ENCODE results near the gene CENPP. TPM values are rescaled to one million over a fixed set of nuclear protein-coding genes. Genes with fewer than 3 reads are reported as not detected.

CENPP gene
- 1 to 10 TPM; 2.2 to 3.6 TPM for polyA plus RNA-seq

DNA sequence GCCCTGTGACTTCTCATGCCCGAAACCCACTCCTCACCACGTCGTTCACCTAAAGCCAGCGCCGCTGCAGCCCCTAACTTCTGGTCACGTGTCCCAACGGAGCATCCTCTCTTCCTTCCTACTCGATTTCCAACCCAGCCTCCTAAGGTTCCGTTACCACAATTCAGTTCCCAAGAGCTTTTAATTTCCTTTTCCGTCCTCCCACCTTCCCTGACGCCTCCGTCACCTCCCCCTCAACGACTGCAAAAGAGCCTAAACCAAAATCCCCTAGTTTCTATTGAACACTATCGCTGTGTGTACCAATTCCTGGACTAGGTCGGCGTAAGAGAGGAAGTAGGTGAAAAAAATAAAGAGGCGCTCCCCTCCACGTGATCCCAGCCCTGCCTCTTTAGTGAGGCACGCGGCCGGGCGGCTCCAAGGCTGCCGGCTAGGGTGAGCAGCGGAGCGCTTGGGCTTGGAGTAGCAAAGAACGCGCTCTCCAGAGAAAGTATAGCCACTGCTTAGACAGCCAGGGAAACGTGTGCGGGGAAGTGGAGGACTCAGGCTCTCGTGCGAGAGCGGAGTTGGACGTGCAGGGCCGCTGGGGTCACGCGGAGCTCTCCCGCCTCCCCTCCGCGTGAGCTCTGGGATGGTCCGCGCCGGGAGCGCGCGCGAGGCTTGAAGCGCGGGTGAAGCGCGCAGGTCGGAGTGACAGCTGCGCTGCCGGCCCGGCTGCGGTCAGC is at the start of gene CENPP, which contains the start of gene NOL8:
Gene CENPP (plus strand): TSS at position 685 of the 722 bp plus-strand sequence.
Gene NOL8 (minus strand): TSS at position 82 of the 722 bp plus-strand sequence. CDS start 1,189 bp downstream, outside the sequence.
- H3K27me3 ChIP-seq (ENCODE audit: control insufficient read depth in 1 of 2, insufficient read depth in 2 of 2, low read length in 2 of 2) = no peaks in the 10 kb centered on the region
- 0% methylated on average over 55 of the region's 55 CpGs for WGBS, 2 donors
- peaks cover 0 to 3% of the 10 kb centered on the region in 2 donors for H3K36me3 ChIP-seq (ENCODE audit: control insufficient read depth in 2 of 2, insufficient read depth in 2 of 2, low read length in 1 of 2)
- H3K9me3 ChIP-seq (ENCODE audit: control insufficient read depth in 2 of 2, insufficient read depth in 1 of 2, low read depth in 1 of 2, low read length in 1 of 2) = no peaks in the 10 kb centered on the region
- peak within 1 kb of the TSS; percentile 97 for H3K27ac ChIP-seq (ENCODE audit: low read depth in 2 of 2, low read length in 1 of 2)
- peak within 1 kb of the TSS; percentile 85 to 95 for H3K4me3 ChIP-seq (ENCODE audit: low read depth in 1 of 2, low read length in 2 of 2)
- peaks cover 0 to 3% of the 10 kb centered on the region in 2 donors for H3K4me1 ChIP-seq (ENCODE audit: control insufficient read depth in 2 of 2, insufficient read depth in 2 of 2, low read length in 1 of 2)

DNA sequence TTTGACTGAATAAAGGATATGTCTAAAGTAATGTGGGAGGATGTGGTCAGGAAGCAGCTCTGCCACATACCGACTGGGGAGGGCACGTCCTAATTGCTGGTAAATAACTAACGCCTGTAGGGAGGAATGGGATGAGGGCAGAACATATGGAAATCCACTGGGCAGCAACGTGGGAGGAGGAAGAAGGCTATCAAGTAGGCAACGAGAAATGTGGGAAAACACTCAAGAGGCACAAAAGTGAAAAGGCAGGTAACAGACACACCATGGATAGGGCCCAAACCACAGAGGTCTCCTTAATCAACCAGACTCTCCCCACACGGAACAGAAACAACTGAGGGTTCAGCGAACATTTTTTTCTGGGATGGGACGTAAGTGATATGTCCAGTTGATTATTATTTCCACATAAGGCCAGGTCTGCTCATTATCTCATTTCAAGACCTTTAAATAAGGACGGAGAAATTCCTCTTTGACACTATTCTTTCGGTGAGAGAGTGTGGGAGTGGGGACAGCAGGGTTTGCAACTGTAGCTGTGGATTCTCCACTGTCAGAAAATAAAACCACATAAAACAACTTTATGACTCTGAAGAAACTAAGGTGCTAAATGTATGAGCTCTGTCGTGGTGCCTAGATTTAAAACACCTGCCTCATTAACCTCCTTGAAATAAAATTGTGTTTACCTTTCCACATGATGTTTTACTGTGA is 49.3 kb upstream of the CENPP start:
- Histone ChIP-seq H3K9me3 (ENCODE audit: control insufficient read depth in 2 of 2, insufficient read depth in 1 of 2, low read depth in 1 of 2, low read length in 1 of 2) (no peaks in the 10 kb centered on the region), H3K4me3 (ENCODE audit: low read depth in 1 of 2, low read length in 2 of 2) (no peak overlapping the region), H3K36me3 (ENCODE audit: control insufficient read depth in 2 of 2, insufficient read depth in 2 of 2, low read length in 1 of 2) (peaks cover 17 to 28% of the 10 kb centered on the region in 2 donors), H3K27ac (ENCODE audit: low read depth in 2 of 2, low read length in 1 of 2) (no peak overlapping the region), H3K27me3 (ENCODE audit: control insufficient read depth in 1 of 2, insufficient read depth in 2 of 2, low read length in 2 of 2) (no peaks in the 10 kb centered on the region), H3K4me1 (ENCODE audit: control insufficient read depth in 2 of 2, insufficient read depth in 2 of 2, low read length in 1 of 2) (no peaks in the 10 kb centered on the region)
- WGBS, 2 donors = 68 to 73% methylated on average over 11 of the region's 11 CpGs

DNA sequence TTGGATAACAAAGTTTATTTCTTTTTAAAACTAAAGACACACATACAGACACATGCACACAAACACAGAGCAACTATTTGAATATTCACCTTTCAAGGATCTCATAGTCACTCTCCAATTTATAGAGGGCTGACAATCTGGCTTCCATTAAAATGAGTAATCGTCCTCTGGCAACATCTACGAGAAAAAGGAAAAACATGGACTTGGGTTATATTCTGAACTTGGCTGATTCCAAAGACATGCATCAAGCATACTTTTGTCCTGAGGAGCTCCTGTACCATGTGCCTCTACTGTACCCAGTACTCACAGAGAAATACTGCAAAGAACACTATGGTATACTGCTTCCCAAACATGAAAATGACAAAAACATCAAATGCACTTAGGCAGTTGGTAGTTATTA is 47.6 kb upstream of the CENPP start:
- Histone ChIP-seq H3K9me3 (ENCODE audit: control insufficient read depth in 2 of 2, insufficient read depth in 1 of 2, low read depth in 1 of 2, low read length in 1 of 2) (no peaks in the 10 kb centered on the region), H3K27me3 (ENCODE audit: control insufficient read depth in 1 of 2, insufficient read depth in 2 of 2, low read length in 2 of 2) (no peaks in the 10 kb centered on the region), H3K27ac (ENCODE audit: low read depth in 2 of 2, low read length in 1 of 2) (no peak overlapping the region), H3K4me3 (ENCODE audit: low read depth in 1 of 2, low read length in 2 of 2) (no peak overlapping the region), H3K4me1 (ENCODE audit: control insufficient read depth in 2 of 2, insufficient read depth in 2 of 2, low read length in 1 of 2) (no peaks in the 10 kb centered on the region), H3K36me3 (ENCODE audit: control insufficient read depth in 2 of 2, insufficient read depth in 2 of 2, low read length in 1 of 2) (peaks cover 17 to 20% of the 10 kb centered on the region in 2 donors)
- WGBS, 2 donors = 72 to 77% methylated on average over 2 of the region's 2 CpGs

DNA sequence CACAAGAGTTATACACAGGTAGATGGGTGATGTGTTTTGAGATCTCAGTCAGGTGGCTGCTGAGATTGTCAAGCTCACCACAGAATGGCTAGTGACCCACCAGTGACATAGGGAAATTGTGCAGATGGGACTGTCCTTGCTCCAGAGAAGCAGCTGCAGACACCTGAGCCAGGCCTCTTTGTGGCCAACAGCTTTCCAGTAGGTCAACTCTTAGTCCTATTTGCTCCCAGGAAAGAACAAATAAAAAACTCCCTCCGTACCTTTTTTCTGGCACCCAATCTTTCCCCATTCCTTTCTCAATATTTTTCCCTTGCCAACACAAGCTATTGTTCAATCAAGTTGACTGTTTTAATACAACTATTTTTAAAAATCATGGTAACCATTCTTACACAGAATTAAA is 46.5 kb upstream of the CENPP start:
- Histone ChIP-seq H3K9me3 (ENCODE audit: control insufficient read depth in 2 of 2, insufficient read depth in 1 of 2, low read depth in 1 of 2, low read length in 1 of 2) (no peaks in the 10 kb centered on the region), H3K27me3 (ENCODE audit: control insufficient read depth in 1 of 2, insufficient read depth in 2 of 2, low read length in 2 of 2) (no peaks in the 10 kb centered on the region), H3K36me3 (ENCODE audit: control insufficient read depth in 2 of 2, insufficient read depth in 2 of 2, low read length in 1 of 2) (peaks cover 15 to 16% of the 10 kb centered on the region in 2 donors), H3K4me3 (ENCODE audit: low read depth in 1 of 2, low read length in 2 of 2) (no peak overlapping the region), H3K27ac (ENCODE audit: low read depth in 2 of 2, low read length in 1 of 2) (no peak overlapping the region), H3K4me1 (ENCODE audit: control insufficient read depth in 2 of 2, insufficient read depth in 2 of 2, low read length in 1 of 2) (no peaks in the 10 kb centered on the region)
- 85 to 97% methylated on average over 1 of the region's 1 CpG for WGBS, 2 donors

DNA sequence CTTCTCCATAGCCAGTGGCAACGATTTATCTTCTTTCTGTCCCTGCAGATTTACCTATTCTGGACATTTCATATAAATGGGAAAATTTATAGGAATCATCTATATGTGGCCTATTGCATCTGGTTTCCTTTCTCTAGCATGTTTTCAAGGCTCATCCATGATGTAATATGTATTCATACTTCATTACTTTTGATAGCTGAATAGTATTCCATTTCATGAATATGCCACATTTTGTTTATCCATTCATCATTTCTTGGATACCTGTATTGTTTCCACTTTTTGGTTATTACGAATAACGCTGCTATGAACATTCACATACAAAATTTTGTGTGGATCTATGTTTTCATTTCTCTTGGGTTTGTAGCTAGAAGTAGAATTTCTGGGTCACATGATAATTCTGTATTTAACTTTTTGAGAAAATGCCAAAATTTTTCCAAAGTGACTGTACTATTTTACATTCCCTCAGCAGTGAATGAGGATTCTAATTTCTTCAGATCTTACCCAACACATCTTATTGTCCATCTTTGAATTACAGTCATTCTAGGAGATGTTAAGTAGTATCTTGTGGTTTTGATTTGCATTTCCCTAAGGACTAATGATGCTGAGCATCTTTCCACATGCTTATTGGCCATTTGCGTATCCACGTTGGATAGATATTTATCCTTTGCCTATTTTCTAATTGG is 35.9 kb upstream of the CENPP start:
- Histone ChIP-seq H3K4me3 (ENCODE audit: low read depth in 1 of 2, low read length in 2 of 2) (no peak overlapping the region), H3K9me3 (ENCODE audit: control insufficient read depth in 2 of 2, insufficient read depth in 1 of 2, low read depth in 1 of 2, low read length in 1 of 2) (no peaks in the 10 kb centered on the region), H3K4me1 (ENCODE audit: control insufficient read depth in 2 of 2, insufficient read depth in 2 of 2, low read length in 1 of 2) (peaks cover 3 to 8% of the 10 kb centered on the region in 2 donors), H3K27ac (ENCODE audit: low read depth in 2 of 2, low read length in 1 of 2) (no peak overlapping the region), H3K36me3 (ENCODE audit: control insufficient read depth in 2 of 2, insufficient read depth in 2 of 2, low read length in 1 of 2) (no peaks in the 10 kb centered on the region), H3K27me3 (ENCODE audit: control insufficient read depth in 1 of 2, insufficient read depth in 2 of 2, low read length in 2 of 2) (no peaks in the 10 kb centered on the region)
- 87 to 96% methylated on average over 5 of the region's 5 CpGs for WGBS, 2 donors

DNA sequence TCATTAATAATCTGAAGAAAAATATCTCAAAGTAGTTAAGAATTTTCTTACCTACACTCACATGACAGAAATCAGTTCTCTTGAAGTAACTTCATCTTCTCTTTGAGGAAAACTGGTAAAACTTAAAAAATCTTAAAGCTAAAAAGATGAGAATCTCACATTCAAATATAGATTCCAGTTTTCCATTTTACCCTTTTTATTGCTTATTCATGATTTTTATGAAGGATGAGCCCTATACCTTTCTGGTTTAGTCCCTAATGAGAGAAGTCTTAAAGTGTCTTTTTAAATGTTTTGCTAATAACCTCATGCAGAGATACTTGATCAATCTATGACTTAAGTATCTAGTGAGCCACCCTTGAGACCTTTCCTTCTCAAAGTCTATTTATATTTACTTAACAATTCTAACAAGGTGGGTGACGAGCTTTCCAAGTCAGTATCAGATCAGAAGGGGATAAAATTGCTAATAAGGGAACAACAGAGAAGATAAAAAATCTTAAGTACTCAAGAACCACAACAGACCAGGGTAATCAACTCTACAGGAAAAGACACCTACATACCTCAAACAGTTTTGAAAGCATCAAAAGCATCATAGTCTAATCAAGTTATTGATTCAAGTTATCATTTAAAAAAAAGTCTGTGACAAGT is 34.8 kb upstream of the CENPP start:
- WGBS, 2 donors = 68 to 80% methylated on average over 1 of the region's 1 CpG
- no peak overlapping the region for H3K27ac ChIP-seq (ENCODE audit: low read depth in 2 of 2, low read length in 1 of 2)
- no peaks in the 10 kb centered on the region for H3K36me3 ChIP-seq (ENCODE audit: control insufficient read depth in 2 of 2, insufficient read depth in 2 of 2, low read length in 1 of 2)
- no peak overlapping the region for H3K4me3 ChIP-seq (ENCODE audit: low read depth in 1 of 2, low read length in 2 of 2)
- no peaks in the 10 kb centered on the region for H3K27me3 ChIP-seq (ENCODE audit: control insufficient read depth in 1 of 2, insufficient read depth in 2 of 2, low read length in 2 of 2)
- H3K9me3 ChIP-seq (ENCODE audit: control insufficient read depth in 2 of 2, insufficient read depth in 1 of 2, low read depth in 1 of 2, low read length in 1 of 2) = no peaks in the 10 kb centered on the region
- peaks cover 3 to 8% of the 10 kb centered on the region in 2 donors for H3K4me1 ChIP-seq (ENCODE audit: control insufficient read depth in 2 of 2, insufficient read depth in 2 of 2, low read length in 1 of 2)

DNA sequence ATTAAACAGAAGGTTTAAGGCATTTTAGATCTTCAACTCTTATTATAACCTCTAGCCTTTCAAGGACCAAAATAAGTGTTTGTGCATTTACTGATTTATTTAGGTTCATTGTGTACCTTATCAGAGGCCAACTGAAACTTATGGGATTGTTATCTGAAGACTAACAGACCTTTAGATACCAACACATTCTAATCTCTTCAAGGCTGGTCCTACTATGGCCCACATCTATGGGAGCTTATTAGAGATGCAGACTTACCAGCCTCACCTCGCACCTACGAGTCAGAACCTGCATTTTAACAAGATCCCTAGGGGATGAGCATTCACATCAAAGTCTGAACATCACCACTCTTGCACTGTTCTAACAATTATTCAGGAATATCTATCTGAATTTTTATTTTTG is 34.2 kb upstream of the CENPP start:
- H3K9me3 ChIP-seq (ENCODE audit: control insufficient read depth in 2 of 2, insufficient read depth in 1 of 2, low read depth in 1 of 2, low read length in 1 of 2) = no peaks in the 10 kb centered on the region
- H3K27me3 ChIP-seq (ENCODE audit: control insufficient read depth in 1 of 2, insufficient read depth in 2 of 2, low read length in 2 of 2) = no peaks in the 10 kb centered on the region
- WGBS, 2 donors = 65 to 84% methylated on average over 2 of the region's 2 CpGs
- H3K36me3 ChIP-seq (ENCODE audit: control insufficient read depth in 2 of 2, insufficient read depth in 2 of 2, low read length in 1 of 2) = no peaks in the 10 kb centered on the region
- H3K4me3 ChIP-seq (ENCODE audit: low read depth in 1 of 2, low read length in 2 of 2) = no peak overlapping the region
- H3K4me1 ChIP-seq (ENCODE audit: control insufficient read depth in 2 of 2, insufficient read depth in 2 of 2, low read length in 1 of 2) = peaks cover 3 to 8% of the 10 kb centered on the region in 2 donors
- H3K27ac ChIP-seq (ENCODE audit: low read depth in 2 of 2, low read length in 1 of 2) = no peak overlapping the region

DNA sequence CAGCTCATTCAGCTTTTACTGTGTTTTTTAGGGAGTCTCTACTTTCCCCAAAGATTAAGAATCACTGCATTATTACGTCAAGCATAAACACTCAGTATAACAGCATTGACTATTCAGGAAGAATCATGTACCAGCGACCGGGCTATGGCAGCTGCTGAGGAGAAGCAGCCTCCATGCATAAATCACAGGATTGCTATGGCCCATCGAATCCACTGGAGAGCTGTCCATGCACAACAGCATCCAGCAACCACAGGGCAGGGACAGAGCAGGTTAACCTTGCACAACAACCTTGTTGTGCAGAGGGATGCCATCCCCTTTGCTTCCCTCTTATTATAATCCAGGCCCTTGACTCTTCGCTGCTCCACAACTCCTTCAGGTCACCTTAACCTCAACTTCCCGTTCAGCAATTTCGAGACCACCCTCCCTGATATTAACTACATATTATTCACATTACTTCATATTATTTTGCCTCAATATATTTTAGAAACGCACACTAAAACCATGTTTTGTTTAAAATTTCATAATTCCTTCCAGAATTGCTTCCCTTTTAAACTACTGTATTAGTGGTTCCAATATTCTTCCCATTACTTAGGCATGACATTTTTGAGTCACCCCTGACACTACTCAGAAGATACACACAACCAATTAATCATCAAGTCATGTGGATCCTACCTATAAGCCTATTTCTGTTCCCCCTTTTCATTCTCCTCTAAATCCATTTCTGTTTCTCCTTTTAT is 33.2 kb upstream of the CENPP start:
- Histone ChIP-seq H3K4me1 (ENCODE audit: control insufficient read depth in 2 of 2, insufficient read depth in 2 of 2, low read length in 1 of 2) (peaks cover 3 to 8% of the 10 kb centered on the region in 2 donors), H3K27me3 (ENCODE audit: control insufficient read depth in 1 of 2, insufficient read depth in 2 of 2, low read length in 2 of 2) (no peaks in the 10 kb centered on the region), H3K4me3 (ENCODE audit: low read depth in 1 of 2, low read length in 2 of 2) (peak overlapping the region; percentile 9 to 92), H3K9me3 (ENCODE audit: control insufficient read depth in 2 of 2, insufficient read depth in 1 of 2, low read depth in 1 of 2, low read length in 1 of 2) (no peaks in the 10 kb centered on the region), H3K36me3 (ENCODE audit: control insufficient read depth in 2 of 2, insufficient read depth in 2 of 2, low read length in 1 of 2) (no peaks in the 10 kb centered on the region), H3K27ac (ENCODE audit: low read depth in 2 of 2, low read length in 1 of 2) (no peak overlapping the region)
- 59 to 62% methylated on average over 8 of the region's 8 CpGs for WGBS, 2 donors

DNA sequence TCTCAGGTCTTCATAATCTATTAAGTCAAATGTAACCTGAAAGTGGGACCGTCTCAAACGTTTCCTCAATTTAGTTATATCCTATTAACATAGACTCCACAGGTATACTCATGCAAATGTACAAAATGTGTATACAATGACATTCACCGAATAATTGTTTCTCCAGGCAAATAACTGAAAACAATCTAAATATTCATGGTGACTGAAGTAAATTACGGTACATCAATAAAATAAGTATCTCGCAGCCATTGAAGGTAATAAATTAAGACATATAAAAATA is 32.7 kb upstream of the CENPP start:
- Histone ChIP-seq H3K27ac (ENCODE audit: low read depth in 2 of 2, low read length in 1 of 2) (no peak overlapping the region), H3K36me3 (ENCODE audit: control insufficient read depth in 2 of 2, insufficient read depth in 2 of 2, low read length in 1 of 2) (no peaks in the 10 kb centered on the region), H3K27me3 (ENCODE audit: control insufficient read depth in 1 of 2, insufficient read depth in 2 of 2, low read length in 2 of 2) (no peaks in the 10 kb centered on the region), H3K9me3 (ENCODE audit: control insufficient read depth in 2 of 2, insufficient read depth in 1 of 2, low read depth in 1 of 2, low read length in 1 of 2) (no peaks in the 10 kb centered on the region), H3K4me3 (ENCODE audit: low read depth in 1 of 2, low read length in 2 of 2) (peak overlapping the region; percentile 81 to 92), H3K4me1 (ENCODE audit: control insufficient read depth in 2 of 2, insufficient read depth in 2 of 2, low read length in 1 of 2) (peaks cover 3 to 8% of the 10 kb centered on the region in 2 donors)
- WGBS, 2 donors = 1% methylated on average over 5 of the region's 5 CpGs
